ENCODE measurements around the gene MRPL37.

DNA sequence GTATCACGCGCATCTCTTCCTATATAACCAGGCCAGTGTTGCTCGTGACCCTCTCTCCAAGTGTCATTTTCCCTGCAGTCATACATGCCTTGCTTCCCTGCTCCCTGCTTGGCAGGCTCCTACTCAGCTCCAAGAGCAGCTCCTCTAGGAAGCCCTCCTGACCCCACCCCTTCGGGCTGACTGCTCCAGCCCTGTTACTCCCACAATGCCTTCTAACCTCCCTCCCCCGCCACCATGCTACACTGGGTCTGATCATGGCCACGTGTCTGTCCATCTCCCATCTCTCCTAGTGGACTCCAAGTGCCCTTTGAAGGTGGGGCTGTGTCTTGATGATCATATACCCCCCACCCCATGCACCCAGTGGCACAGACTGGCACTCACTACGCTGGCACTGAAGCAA is 44.7 kb downstream of the MRPL37 start:
- TF ChIP-seq POLR2A (IDR thresholded peaks at IDR 0.05): no peak
- TF ChIP-seq, protein P1, sequence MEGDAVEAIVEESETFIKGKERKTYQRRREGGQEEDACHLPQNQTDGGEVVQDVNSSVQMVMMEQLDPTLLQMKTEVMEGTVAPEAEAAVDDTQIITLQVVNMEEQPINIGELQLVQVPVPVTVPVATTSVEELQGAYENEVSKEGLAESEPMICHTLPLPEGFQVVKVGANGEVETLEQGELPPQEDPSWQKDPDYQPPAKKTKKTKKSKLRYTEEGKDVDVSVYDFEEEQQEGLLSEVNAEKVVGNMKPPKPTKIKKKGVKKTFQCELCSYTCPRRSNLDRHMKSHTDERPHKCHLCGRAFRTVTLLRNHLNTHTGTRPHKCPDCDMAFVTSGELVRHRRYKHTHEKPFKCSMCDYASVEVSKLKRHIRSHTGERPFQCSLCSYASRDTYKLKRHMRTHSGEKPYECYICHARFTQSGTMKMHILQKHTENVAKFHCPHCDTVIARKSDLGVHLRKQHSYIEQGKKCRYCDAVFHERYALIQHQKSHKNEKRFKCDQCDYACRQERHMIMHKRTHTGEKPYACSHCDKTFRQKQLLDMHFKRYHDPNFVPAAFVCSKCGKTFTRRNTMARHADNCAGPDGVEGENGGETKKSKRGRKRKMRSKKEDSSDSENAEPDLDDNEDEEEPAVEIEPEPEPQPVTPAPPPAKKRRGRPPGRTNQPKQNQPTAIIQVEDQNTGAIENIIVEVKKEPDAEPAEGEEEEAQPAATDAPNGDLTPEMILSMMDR (IDR thresholded peaks at IDR 0.05): no peak

Measured in prostate gland (tissue), 2 donors.